Erythroblast (primary cell): ENCODE measurements around the gene GNG2.

Experiments
- GATA1 ChIP-seq: IDR thresholded peaks from 2 replicates; pipeline ENCODE4 v1.6.1; 2011; ENCODE audit warnings: low read depth, mild to moderate bottlenecking, control low read depth, low read length, moderate library complexity
- POLR2A ChIP-seq: IDR thresholded peaks from 2 replicates; pipeline ENCODE4 v1.6.1; 2011; ENCODE audit warnings: mild to moderate bottlenecking, low read length

GRCh38 chr14:51883232-51883631, 22.8 kb downstream of the GNG2 start:
- TF ChIP-seq POLR2A (no peak), GATA1 (no peak)
